DMS 273 treated with DMSO at 0.1 percent for 48 hours (cell line): ENCODE results near the gene BICD2.
"Not testable (repeated sequence)": the region's sequence is repeated elsewhere in the genome, so short reads cannot be mapped to it uniquely, and the experiment has no call there.

Experiments used
- DNase-seq: peaks from one replicate; lab custom pipeline; 2025; lab: John Stamatoyannopoulos, UW

BICD2 gene

DNA sequence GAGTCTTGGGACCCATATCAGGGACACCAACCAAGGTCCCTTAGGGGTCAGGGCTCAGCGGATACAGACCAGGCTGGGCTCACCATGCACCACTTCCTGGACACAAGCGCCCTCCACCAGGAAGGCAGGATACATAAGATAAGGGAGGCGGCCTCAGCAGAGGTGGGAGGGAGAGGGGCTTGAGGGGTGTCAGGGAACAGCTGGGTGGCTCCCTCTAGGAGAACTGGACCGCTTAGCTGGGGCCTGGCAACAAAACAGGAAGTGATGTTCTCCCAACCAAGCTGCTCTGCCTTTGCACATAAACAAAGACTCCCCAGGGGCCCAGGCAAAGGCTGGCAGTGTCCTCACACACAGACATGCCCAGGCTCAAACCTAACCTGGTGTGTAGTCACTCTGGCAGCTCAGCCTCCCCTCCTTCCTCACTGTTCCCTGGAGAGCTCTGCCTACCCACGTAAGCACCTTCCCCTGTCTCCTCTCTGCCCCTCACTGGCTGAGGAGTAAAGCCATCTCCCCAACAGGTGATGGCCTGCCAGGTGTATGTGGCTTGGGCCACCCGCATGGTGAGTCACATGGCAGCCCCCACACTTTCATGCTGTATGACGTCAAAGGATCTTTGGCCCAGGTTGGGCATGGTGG is 5.8 kb upstream of the BICD2 start:
- peak; percentile 13 for DNase-seq

DNA sequence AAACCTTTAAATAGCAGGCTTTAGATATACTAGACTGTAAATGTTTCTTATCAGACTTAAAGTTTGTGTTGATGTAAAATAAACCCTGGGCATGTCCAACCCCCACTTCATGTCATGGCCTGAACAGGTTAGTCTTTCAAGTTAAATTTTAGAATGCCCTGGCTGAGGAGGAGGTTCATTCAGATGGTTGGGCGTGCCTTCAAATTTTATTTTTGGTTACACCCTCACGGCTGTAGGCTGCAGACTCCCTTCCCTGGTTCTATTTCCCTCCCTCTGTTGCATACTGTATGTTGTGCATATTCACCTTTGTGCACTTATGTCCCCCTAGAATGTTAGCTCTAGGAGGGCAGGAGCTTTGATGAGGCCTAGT is 5.3 kb upstream of the BICD2 start:
- DNase-seq = no peak

DNA sequence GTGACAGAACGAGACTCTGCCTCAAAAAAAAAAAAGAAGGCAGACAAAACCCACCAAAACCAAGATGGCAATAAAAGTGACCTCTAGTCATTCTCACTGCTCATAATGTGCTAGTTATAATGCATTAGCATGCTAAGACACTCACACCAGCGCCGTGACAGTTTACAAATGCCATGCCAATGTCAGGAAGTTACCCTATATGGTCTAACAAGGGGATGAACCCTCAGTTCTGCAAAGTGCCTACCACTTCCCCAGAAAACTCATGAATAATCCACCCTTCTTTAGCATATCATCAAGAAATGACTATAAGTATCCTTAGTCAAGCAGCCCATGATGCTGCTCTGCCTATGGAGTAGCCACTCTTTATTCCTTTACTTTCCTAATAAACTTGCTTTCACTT is 4.7 kb upstream of the BICD2 start:
- DNase-seq = no peak

DNA sequence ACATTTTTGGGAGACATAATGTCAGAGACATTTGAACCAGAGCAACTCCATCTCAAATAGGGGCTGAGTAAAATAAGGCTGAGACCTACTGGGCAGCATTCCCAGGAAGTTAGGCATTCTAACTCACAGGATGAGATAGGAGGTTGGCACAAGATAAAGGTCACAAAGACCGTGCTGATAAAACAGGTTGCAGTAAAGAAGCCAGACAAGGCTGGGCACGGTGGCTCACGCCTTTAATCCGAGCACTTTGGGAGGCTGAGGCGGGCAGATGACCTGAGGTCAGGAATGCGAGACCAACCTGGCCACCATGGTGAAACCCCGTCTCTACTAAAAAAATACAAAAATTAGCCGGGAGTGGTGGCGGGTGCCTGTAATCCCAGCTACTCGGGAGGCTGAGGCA is 4.2 kb upstream of the BICD2 start:
- DNase-seq = not testable (repeated sequence)

DNA sequence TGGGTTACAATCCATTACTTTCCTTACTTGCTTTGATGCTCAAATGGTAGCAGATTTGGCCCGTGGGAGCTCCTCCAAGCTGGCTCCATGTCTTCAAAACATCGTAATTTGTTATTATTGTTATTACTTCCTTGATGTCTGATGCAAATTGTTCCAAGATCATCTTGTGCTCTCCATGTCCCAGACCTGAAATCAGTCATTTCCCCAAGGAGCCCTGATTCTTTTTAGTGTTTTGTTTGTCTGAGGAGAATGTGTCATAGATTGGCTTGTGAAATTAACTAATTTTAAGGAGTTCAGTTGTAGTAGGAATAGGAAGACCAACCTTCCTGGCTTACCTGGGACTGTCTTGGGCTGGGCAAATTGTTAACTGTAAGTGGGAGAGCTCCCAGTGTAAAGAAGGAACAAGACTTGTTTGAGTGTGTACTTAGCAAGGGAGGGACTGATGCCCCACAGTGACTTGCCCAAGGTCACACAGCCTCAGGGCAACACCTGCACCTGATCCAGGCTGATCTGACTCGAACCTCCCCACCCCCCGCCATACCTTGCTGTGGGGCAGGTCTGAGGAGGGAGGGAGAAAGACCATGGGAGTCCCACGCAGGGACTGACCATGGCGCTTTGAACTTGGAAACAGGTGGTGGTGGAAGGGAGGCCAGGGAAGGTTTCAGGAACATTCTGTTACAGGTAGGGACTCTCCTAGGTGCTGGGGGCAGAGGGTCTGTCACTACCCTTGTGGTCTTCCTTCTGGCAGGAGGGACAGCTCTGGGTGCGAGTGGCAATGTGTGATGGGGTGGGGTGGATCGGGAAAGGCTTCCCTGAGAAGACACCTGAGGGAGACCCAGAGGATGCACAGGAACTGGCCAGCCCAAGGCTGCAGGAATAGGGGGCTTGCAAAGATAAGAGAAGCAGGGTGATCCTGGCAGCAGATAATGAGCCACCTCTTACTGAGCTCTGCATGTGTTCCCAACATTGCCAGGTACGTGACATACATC is 2.7 kb upstream of the BICD2 start:
- DNase-seq = no peak

DNA sequence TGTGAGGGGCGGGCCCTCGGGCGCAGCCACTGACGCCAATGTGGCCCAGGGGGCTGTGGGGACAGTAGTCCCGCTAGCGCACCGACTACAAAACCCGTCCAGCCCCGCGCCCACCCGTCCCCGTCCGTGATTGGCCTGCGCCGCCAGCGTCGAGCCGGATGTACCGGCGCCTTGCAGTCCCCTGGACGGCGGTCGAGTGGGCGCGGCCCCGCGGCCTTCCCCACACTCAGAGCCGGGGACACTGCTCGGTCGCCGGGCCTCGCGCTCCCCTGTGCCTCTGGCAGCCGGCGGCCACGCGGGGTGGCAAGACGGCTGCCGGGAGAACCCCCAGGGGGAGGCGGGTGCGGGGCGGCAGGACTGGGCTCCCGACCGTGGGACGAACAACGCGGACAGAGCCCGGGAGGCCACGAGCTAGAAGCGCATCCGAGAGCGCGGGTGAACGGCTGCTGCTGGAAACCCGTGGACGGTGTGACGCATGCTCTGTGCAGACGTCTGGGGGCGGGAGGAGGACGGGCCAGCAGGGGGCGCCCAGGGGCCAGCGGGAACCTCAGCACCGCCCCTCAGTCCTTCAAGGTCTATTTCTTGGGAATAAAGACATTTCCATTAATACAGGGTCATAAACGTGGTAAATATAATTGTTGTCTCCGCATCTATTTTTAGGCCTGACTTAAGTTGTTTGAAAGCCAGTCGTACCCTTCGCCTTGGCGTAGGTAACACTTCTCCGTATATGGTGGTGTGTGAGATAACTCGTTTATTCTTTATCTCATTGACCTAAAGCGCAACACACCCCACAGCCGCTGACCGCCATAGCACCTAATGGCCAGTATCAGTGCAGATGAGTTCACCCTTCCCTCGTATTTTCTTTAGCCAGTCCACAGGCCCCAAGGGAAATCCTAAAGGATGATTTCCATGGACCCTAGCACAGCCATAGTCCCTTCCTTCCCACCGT is 629 bp upstream of the BICD2 start:
- peak; percentile 83 for DNase-seq

DNA sequence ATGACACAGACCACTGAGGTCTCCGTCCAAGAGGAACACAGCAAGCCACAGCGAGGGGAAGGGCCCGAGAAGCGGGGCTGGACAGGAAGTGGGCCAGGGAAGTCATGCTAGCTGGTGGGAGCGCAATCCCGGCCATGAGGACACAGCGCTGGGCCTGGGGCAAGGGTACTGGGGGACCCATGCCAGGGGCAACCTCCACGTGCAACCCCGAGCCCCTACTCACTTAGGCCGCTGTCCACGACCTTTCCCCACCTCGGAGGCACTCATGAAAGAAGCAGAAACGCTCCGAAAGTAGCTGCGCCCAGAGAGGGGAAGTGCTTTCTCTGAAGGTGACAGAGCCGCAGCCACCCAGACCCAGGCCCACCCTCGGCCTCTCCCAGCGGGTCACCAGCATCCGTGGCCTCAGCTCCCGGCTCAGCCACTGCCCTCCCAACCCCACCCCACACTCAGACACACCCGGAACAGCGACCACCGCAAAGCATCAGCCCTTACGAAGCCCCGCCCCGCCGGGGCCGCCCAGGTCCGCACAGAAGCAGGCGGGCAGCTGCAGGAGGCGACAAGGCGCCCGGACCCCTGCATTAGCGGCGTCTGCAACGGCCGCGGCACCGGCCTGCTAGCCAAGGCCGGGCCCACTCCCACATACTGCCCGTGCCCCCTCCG is 782 bp downstream of the BICD2 start:
- no peak for DNase-seq

DNA sequence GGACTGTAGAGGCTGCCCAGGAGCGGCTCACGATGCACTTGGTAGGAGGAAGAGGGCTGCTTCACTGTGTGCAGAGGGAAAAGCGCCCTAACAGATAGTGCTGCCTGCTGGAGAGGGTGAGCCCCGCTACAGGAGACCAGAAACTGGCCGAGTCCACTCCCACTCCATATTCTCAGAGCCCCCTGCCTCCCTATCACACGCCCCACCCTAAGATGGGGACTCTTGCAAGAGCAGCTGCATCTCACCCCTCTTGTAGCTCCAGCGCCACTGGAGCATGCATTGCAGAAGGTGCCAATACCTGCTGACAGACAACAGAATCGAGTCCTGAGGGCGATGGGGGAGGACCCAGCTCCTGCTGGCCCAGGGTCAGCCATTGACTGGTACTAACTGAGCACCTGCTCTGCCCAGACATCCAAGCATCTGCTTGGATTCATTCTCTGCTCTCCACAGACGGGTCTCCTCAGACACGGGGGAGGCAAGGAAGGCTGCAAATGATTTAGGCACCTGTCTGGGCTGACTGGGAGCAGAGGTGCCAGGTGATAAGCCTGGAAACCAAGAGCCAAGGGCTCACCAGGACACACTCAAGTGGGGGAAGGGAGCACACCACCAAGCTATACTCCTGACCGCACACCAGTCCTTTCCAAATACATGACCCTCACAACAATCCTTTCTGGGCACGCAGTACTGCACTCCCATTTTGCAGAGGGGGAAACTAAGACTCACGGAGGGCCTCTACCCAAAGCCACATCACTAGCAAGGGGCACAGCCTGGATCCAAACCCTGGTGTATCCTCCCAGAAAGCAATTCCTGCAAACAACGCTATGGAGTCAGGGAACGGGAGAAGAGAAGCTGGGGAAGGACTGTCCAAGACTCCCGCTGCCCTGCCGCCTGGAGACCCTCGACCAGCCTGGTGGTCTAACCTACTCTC is 1.6 kb downstream of the BICD2 start:
- no peak for DNase-seq

DNA sequence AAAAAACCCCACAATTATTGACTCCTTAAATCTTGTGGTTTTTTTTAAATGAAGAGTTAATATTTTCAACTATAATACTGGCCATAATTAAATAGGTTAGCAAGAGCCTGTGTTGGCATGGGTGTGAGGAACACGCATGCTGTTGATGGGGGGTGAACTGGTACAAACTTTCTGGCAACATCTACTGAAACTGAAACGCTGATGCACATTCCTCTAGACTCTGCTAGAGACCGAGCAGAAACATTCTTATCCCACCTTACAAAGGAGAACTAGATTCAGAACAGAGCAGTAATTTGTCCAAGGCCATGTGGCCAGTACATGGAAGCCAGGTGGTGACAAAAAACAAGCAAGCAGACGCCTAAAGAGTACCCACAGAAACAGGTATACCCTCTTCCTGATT is 2.4 kb downstream of the BICD2 start:
- DNase-seq = no peak

DNA sequence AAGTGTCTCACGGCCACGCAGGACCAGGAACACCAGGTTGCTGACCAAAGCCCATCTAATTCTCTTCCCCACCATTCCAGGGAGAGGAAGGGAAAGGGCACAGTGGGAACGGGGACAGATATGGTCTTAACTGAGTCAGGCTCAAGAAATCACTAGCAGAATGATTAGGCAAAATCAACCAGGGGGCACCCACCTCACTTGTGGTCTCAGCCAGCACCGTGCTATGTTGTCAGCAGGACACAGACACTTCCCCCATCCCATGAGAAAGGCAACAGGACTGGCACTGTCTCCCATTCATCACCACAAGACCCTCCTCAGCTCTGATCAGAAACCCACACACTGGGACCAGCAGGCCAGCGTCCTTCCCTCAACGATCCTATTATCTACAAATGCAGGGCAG is 2.9 kb downstream of the BICD2 start:
- DNase-seq = no peak

DNA sequence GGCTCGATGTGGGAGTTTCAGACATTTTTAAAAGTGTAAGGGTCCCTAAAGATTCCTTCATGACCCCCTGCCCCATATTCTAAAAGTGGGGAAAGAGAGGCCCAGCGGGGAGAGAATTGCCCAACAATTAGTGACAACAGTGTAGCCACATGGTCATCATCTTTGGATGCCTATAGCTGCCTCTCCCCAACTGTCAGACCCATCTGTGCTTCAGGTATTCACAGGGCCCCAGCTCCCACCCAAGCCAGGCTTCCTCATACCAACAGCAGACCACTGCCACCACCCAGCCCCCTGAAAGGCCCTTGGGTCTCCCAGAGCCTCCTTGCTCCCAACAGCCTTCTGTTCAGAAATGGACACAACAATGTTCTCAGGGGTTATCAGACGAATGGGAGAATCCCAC is 4.1 kb downstream of the BICD2 start:
- DNase-seq = no peak

DNA sequence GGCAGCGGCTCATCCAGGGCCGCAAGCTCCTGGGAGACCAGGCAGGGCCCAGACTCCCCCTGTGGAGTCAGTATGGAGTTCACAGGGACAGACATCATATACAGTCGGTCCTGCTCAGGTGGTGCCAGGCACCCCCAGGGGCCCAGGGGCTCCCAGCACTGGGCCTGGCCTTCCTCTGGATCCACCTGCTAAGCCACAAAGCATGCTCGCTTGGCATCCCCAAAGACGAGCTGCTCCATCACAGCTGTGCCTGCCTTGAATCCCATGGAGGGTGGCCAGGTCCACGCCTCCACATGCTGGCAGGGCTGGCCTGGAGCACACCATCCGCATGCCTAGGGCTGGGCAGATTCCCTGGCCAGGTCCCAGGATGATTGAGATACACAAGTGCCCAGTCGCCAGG is 4.6 kb downstream of the BICD2 start:
- peak; percentile 71 for DNase-seq

DNA sequence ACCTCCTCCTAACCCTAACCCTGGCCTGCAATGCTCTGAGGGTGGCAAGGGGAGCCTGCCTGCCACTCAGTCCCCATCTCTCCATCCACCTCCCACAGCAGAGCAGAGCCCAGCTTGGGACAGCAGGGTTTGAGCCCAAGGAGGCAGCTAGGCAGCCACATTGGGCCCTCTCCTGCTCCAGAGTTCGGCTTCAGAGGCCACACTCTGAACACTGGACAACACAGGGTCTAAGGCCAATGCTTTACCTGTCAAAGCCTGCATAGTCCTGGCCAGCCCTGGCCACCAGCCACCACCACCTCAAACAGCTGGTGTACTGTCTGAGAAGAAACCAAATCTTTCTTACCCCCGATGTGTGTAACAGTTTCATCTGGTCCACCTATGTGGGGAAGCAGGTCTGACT is 5.2 kb downstream of the BICD2 start:
- no peak for DNase-seq

DNA sequence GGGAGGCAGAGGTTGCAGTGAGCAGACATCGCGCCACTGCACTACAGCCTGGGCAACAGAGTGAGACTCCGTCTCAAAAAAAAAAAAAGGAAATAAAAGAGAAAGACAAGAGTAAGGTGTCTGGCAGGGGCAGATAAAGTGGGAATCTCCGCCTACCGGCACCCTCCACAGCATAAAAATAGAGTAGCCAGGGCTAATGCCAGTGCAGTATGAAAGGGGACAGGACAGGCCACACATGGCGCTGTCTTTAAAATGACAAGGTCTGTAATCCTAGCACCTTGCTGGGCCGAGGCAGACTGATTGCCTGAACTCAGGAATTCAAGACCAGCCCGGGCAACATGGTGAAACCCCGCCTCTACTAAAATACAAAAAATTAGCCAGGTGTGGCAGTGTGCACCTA is 7.8 kb downstream of the BICD2 start:
- no peak for DNase-seq

DNA sequence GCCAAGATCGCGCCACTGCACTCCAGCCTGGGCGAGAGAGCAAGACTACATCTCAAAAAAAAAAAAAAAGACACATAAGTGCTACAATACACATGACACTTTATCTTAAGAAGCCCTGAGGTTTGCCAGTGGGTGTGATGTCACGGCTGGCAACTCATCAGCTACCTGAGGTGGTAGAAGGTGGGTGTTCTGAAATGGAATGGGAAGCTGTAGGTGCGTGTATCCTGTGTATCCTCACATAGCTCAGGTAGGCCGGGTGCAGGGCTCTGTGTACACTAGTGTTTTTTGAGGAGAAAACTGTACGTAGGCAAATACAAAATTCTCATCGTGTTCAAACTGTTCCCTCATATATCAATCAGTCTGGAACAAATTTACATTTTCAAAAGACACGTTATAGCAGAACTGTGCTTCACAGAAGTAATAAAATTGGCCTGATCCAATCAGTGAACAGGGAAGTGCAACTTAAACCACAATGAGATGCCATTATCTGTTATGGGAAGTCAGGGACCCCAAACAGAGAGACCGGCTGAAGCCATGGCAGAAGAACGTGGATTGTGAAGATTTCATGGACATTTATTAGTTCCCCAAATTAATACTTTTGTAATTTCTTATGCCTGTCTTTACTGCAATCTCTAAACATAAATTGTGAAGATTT is 10.4 kb downstream of the BICD2 start:
- no peak for DNase-seq

DNA sequence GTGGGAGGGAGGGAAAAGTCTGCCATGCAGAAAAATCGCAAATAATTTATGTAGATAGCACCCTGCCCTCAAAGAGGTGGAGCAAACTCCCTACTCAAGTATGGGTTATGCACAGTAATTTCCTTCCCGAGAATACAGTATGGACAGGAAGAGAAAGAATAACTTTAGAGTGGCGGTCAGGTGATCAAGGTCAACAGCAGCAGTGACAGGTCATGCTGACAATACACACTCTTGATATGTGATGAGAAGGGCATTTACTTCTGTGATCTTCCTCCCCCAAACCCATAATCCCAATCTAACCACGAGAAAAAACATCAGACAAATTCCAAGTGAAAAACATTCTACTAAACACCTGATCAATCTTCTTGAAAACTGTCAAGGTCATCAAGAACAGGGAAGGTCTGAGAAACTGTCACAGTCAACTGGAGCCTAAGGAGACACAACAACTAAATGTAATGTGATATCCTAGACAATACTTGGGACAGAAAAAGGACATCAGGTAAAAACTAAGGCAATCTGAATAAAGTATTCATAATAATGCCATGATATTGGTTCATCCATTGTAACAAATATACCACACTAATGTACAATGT is 11.7 kb downstream of the BICD2 start:
- no peak for DNase-seq

DNA sequence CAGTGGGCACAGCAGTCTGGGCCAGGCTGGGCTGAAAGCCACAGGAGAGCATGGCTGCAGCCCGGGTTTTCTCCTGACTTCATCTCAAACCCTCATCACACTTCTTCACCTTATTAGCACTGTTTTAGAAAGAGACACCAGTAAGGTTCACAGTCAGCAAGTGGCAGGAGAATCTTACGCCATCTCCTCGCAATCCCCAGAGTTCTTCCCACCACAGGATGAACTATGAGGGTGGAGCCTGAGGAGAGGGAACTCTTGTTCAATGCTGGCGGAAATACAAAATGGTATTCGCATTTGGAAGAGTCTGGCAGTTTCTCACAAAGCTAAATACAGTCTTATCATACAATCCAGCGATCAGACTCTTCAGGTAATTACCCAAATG is 14.7 kb downstream of the BICD2 start:
- DNase-seq = no peak

DNA sequence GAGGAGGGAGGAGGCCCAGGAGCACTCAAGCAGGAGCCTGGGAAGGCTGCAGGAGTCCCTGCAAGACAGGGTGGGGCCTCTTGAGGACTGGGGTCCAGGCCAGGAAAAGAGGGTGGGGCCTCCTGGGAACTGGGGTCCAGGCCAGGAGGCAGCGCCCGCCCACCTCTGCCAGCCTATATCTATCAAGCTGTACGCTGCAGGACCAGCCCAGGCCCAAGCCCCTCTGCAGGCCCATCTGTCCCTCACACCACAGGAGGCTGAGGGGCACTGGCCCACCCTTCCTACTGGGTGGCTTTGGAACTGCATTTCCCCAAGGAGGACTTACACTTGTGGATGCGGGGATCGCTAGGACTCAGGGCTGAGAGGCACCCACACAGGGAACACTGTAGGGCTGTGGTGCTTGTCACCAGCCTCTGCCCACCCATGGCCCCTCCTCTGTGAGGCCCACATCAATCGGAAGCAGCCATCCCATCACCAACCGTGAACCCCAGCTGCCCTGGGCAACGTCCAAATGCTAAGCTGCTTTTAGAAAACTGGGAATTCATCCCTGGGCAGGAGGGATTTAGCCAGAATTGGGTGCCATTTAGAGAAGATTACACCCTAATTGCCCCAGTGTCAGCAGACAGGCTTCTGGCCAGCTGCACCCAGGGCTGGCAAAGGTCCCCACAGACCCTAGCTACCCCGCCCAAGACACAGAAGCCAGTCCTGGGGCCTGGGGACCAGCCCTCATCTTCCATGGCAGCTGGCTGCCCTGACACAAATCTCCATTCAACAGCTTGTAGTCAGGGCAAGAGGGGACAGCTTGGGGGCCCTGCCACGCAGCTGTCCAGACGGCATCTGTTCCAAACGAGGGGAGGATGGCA is 15.3 kb downstream of the BICD2 start:
- peak; percentile 56 for DNase-seq

DNA sequence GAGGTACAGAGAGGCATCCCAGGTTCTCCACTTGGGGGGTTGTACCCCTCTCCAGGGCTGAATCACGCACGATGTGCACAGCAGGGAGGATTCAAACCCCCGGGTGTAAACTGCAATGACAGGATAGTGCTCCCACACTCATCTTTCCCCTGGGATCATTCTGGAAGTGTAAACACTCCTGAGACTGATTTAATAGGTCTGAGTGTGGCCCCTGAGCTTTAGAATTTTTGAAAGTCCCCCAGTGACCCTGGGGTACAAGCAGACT is 16.5 kb downstream of the BICD2 start:
- DNase-seq = no peak
